Trophoblast cell (in vitro differentiated cells and primary cell): ENCODE measurements around the gene FSD2.

Experiments used
- DNase-seq, 2 donors: peaks; one replicate each; pipeline ENCODE4 v3.0.0-alpha.2; 2016
- H2AFZ ChIP-seq: 2 replicates; pipeline ENCODE4 v1.6.1; 2013; ENCODE audit warnings: low read length, moderate library complexity, mild to moderate bottlenecking; ENCODE audit not compliant: insufficient read depth, poor library complexity
- H2AK5ac ChIP-seq: 2 replicates; pipeline ENCODE4 v1.6.1; 2013; ENCODE audit warnings: mild to moderate bottlenecking, low read length
- H2BK120ac ChIP-seq: 2 replicates; pipeline ENCODE4 v1.6.1; 2013; ENCODE audit warnings: low read length, mild to moderate bottlenecking, moderate library complexity; ENCODE audit not compliant: insufficient read depth, poor library complexity
- H2BK12ac ChIP-seq: 2 replicates; pipeline ENCODE4 v1.6.1; 2013; ENCODE audit warnings: mild to moderate bottlenecking, low read length, moderate library complexity
- H2BK5ac ChIP-seq: 2 replicates; pipeline ENCODE4 v1.6.1; 2013; ENCODE audit warnings: low read length, low read depth, moderate library complexity, mild to moderate bottlenecking; ENCODE audit not compliant: poor library complexity
- H3K14ac ChIP-seq: 2 replicates; pipeline ENCODE4 v1.6.1; 2013; ENCODE audit warnings: mild to moderate bottlenecking, low read length
- H3K18ac ChIP-seq: 2 replicates; pipeline ENCODE4 v1.6.1; 2013; ENCODE audit warnings: mild to moderate bottlenecking, low read length
- H3K23ac ChIP-seq: 2 replicates; pipeline ENCODE4 v1.6.1; 2013; ENCODE audit warnings: low read length
- H3K27ac ChIP-seq: 2 replicates; pipeline ENCODE4 v1.5.1; 2013; ENCODE audit warnings: low read depth, mild to moderate bottlenecking, inconsistent platforms, low read length, moderate library complexity
- H3K27me3 ChIP-seq: 2 replicates; pipeline ENCODE4 v1.6.1; 2013; ENCODE audit warnings: inconsistent platforms, mild to moderate bottlenecking, low read length, moderate library complexity; ENCODE audit not compliant: insufficient read depth
- H3K36me3 ChIP-seq, 2 experiments: 1 replicate in 1 of 2; 2 replicates in 1 of 2; pipeline ENCODE4 v1.6.1; 2013; ENCODE audit warnings: low read length in 2 of 2, mild to moderate bottlenecking in 2 of 2, moderate library complexity in 1 of 2; ENCODE audit not compliant: insufficient read depth in 2 of 2, control insufficient read depth in 1 of 2
- H3K4ac ChIP-seq: 2 replicates; pipeline ENCODE4 v1.6.1; 2013; ENCODE audit warnings: low read depth, mild to moderate bottlenecking, low read length, moderate library complexity
- H3K4me1 ChIP-seq, 2 experiments: 1 replicate in 1 of 2; 2 replicates in 1 of 2; pipeline ENCODE4 v1.6.1; 2013; ENCODE audit warnings: low read length in 2 of 2, mild to moderate bottlenecking in 2 of 2, moderate library complexity in 1 of 2; ENCODE audit not compliant: insufficient read depth in 2 of 2, control insufficient read depth in 1 of 2
- H3K4me2 ChIP-seq: 2 replicates; pipeline ENCODE4 v1.6.1; 2013; ENCODE audit warnings: inconsistent platforms, mild to moderate bottlenecking, low read length, moderate library complexity
- H3K4me3 ChIP-seq: 2 replicates; pipeline ENCODE4 v1.5.1; 2013; ENCODE audit warnings: mild to moderate bottlenecking, low read depth, low read length, inconsistent platforms
- H3K79me1 ChIP-seq: one replicate; pipeline ENCODE4 v1.6.1; 2013; ENCODE audit warnings: low read length
- H3K79me2 ChIP-seq: 2 replicates; pipeline ENCODE4 v1.6.1; 2013; ENCODE audit warnings: low read length, mild to moderate bottlenecking; ENCODE audit not compliant: control insufficient read depth, insufficient read depth, poor library complexity
- H3K9ac ChIP-seq: 2 replicates; pipeline ENCODE4 v1.6.1; 2013; ENCODE audit warnings: mild to moderate bottlenecking, low read length
- H3K9me3 ChIP-seq: 2 replicates; pipeline ENCODE4 v1.6.1; 2013; ENCODE audit warnings: low read depth, mild to moderate bottlenecking, control low read depth, inconsistent platforms, low read length; ENCODE audit not compliant: insufficient read depth
- H4K12ac ChIP-seq: 2 replicates; pipeline ENCODE4 v1.6.1; 2013; ENCODE audit warnings: low read depth, mild to moderate bottlenecking, low read length, moderate library complexity
- H4K8ac ChIP-seq: 2 replicates; pipeline ENCODE4 v1.6.1; 2013; ENCODE audit warnings: low read depth, mild to moderate bottlenecking, low read length, moderate library complexity
- H4K91ac ChIP-seq: one replicate; pipeline ENCODE4 v1.6.1; 2013; ENCODE audit warnings: low read depth, mild to moderate bottlenecking, low read length, moderate library complexity
- WGBS: extraction: QIAGEN DNeasy Blood & Tissue Kit; methylation state at CpG from one replicate; pipeline ENCODE4 v1.1.7; 2013; ENCODE audit warnings: missing lambda C conversion rate; ENCODE audit not compliant: insufficient read length, insufficient coverage; ENCODE audit errors: extremely low coverage; 5-methylcytosine and 5-hydroxymethylcytosine counted together

FSD2 gene

DNA sequence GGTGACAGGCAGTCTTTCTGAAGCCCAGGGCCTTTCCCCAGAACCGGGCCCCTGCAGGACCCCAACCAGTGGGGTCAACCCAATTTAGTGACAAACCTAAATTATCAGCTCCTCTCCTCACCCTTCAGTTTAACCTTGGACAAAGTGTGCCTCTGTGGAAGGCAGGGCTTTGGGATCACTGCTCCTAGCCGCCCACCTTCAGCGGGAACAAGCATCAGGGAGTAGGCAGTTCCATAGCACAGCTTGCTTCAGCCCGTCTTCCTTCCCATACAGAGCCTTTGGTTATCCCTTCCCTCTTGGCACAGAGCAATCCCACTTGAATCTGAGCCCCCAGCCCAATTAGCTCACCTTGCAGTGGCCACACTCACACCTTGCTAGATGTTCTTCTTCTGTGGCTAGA is 90.9 kb downstream of the FSD2 start:
- Histone ChIP-seq H3K79me2 (no peaks in the 10 kb centered on the region), H2AK5ac (no peak overlapping the region), H3K4ac (no peak overlapping the region), H3K27me3 (no peaks in the 10 kb centered on the region), H4K91ac (no peak overlapping the region), H3K9me3 (peaks cover 2% of the 10 kb centered on the region), H2BK12ac (no peak overlapping the region), H3K9ac (no peak overlapping the region), H3K36me3 (no peaks in the 10 kb centered on the region), H2BK120ac (no peak overlapping the region), H3K18ac (no peak overlapping the region), H2BK5ac (no peak overlapping the region), H3K14ac (no peak overlapping the region), H2AFZ (no peak overlapping the region), H4K8ac (no peak overlapping the region), H3K4me1 (peaks cover 4 to 6% of the 10 kb centered on the region in 2 experiments), H3K79me1 (peaks cover under 1% of the 10 kb centered on the region), H3K4me3 (no peak overlapping the region), H3K23ac (no peak overlapping the region), H3K27ac (no peak overlapping the region), H4K12ac (no peak overlapping the region), H3K4me2 (no peak overlapping the region)
- no CpG with 5 or more reads among the region's 4 CpGs for WGBS
- DNase-seq = no peak

DNA sequence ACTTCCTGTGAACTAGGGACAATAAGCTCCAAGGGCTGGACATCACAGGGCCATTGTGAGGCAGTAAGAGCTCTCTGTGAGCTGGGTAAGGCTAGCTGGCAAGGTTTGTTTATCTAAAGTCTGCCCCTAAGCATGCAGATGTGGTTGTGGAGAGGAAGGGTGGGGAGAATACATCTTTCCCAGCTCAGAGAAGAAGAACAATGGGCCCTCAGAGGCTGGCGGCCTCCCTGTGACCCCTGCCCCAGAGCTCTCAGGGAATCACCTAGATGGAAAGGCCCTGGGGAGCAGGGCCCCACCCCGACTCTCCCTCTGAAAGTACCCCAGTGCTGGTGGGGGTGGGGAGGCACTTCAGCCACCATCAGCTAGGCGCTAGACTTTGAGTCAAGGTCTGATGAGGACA is 91.9 kb downstream of the FSD2 start:
- H3K9ac ChIP-seq = no peak overlapping the region
- H3K23ac ChIP-seq = no peak overlapping the region
- peaks cover 2% of the 10 kb centered on the region for H3K9me3 ChIP-seq
- H3K27ac ChIP-seq = no peak overlapping the region
- H4K12ac ChIP-seq = no peak overlapping the region
- no peak overlapping the region for H4K8ac ChIP-seq
- H3K4me2 ChIP-seq = no peak overlapping the region
- H3K36me3 ChIP-seq = no peaks in the 10 kb centered on the region
- no peak overlapping the region for H3K18ac ChIP-seq
- H3K4me3 ChIP-seq = no peak overlapping the region
- no peak overlapping the region for H2BK5ac ChIP-seq
- no peak overlapping the region for H4K91ac ChIP-seq
- H2BK12ac ChIP-seq = no peak overlapping the region
- peaks cover 6 to 10% of the 10 kb centered on the region in 2 experiments for H3K4me1 ChIP-seq
- DNase-seq = no peak
- no peak overlapping the region for H3K14ac ChIP-seq
- H3K27me3 ChIP-seq = no peaks in the 10 kb centered on the region
- no peak overlapping the region for H2AK5ac ChIP-seq
- no peak overlapping the region for H2BK120ac ChIP-seq
- H3K4ac ChIP-seq = no peak overlapping the region
- H3K79me2 ChIP-seq = no peaks in the 10 kb centered on the region
- H2AFZ ChIP-seq = no peak overlapping the region
- WGBS = no CpG with 5 or more reads among the region's 3 CpGs
- H3K79me1 ChIP-seq = peaks cover 4% of the 10 kb centered on the region

GRCh38 chr15:82712036-82712435 is 93.8 kb downstream of the FSD2 start:
- H3K79me2 ChIP-seq = no peaks in the 10 kb centered on the region
- no CpG with 5 or more reads among the region's 3 CpGs for WGBS

GRCh38 chr15:82710926-82711490 is 94.9 kb downstream of the FSD2 start:
- H3K4me1 ChIP-seq = peaks cover 8 to 12% of the 10 kb centered on the region in 2 experiments
- no peak overlapping the region for H4K12ac ChIP-seq
- H4K8ac ChIP-seq = no peak overlapping the region
- H2AFZ ChIP-seq = no peak overlapping the region
- H2AK5ac ChIP-seq = no peak overlapping the region
- no peak overlapping the region for H3K4me2 ChIP-seq
- peaks cover 5% of the 10 kb centered on the region for H3K79me1 ChIP-seq
- H2BK120ac ChIP-seq = no peak overlapping the region
- no peak overlapping the region for H3K14ac ChIP-seq
- no peak overlapping the region for H2BK5ac ChIP-seq
- no peaks in the 10 kb centered on the region for H3K27me3 ChIP-seq
- no peak overlapping the region for H3K18ac ChIP-seq
- no peaks in the 10 kb centered on the region for H3K79me2 ChIP-seq
- DNase-seq = no peak
- H3K27ac ChIP-seq = no peak overlapping the region
- H3K4ac ChIP-seq = no peak overlapping the region
- no peaks in the 10 kb centered on the region for H3K36me3 ChIP-seq
- no peak overlapping the region for H2BK12ac ChIP-seq
- H3K9me3 ChIP-seq = peaks cover 2% of the 10 kb centered on the region
- H3K4me3 ChIP-seq = no peak overlapping the region
- H3K9ac ChIP-seq = no peak overlapping the region
- H4K91ac ChIP-seq = no peak overlapping the region
- no CpG with 5 or more reads among the region's 26 CpGs for WGBS
- no peak overlapping the region for H3K23ac ChIP-seq

More at GRCh38 chr15:82712036-82712435, 93.8 kb downstream of the FSD2 start:
- Histone ChIP-seq H3K4ac (no peak overlapping the region), H4K91ac (no peak overlapping the region), H2BK120ac (no peak overlapping the region), H2AK5ac (no peak overlapping the region), H3K9ac (no peak overlapping the region), H4K8ac (no peak overlapping the region), H3K18ac (no peak overlapping the region), H2BK5ac (no peak overlapping the region), H3K4me2 (no peak overlapping the region), H3K4me3 (no peak overlapping the region), H3K27ac (no peak overlapping the region), H3K4me1 (peaks cover 8 to 12% of the 10 kb centered on the region in 2 experiments), H2AFZ (no peak overlapping the region), H3K27me3 (no peaks in the 10 kb centered on the region), H3K14ac (no peak overlapping the region), H4K12ac (no peak overlapping the region), H3K79me1 (peaks cover 5% of the 10 kb centered on the region), H2BK12ac (no peak overlapping the region), H3K9me3 (peaks cover 2% of the 10 kb centered on the region), H3K36me3 (no peaks in the 10 kb centered on the region), H3K23ac (no peak overlapping the region)
- no peak for DNase-seq
